UCSD-AML1 (cell line): ENCODE measurements around the gene ZSCAN1.

Experiments used
- DNase-seq: peaks from one replicate; lab custom pipeline; 2025; ENCODE audit not compliant: unreplicated experiment; lab: John Stamatoyannopoulos, UW

ZSCAN1 gene

DNA sequence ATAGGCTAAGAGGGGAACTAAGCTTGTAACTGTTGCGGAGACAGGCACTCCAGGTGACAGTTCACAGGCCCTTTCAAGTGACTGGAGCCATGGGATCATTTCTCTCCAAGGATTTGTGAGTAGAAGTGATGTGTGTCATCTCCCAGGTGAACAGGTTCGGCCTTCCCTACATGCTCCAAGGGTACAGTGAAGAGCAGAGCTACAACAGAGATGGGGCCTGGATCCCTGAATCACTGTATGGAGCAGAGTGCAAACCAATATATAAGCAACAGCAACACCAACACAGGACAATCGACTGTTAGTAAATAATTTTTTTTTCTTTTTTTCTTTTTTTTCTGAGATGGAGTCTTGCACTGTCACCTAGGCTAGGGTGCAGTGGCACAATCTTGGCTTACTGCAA, 49.2 kb downstream of the ZSCAN1 start:
- no peak for DNase-seq

DNA sequence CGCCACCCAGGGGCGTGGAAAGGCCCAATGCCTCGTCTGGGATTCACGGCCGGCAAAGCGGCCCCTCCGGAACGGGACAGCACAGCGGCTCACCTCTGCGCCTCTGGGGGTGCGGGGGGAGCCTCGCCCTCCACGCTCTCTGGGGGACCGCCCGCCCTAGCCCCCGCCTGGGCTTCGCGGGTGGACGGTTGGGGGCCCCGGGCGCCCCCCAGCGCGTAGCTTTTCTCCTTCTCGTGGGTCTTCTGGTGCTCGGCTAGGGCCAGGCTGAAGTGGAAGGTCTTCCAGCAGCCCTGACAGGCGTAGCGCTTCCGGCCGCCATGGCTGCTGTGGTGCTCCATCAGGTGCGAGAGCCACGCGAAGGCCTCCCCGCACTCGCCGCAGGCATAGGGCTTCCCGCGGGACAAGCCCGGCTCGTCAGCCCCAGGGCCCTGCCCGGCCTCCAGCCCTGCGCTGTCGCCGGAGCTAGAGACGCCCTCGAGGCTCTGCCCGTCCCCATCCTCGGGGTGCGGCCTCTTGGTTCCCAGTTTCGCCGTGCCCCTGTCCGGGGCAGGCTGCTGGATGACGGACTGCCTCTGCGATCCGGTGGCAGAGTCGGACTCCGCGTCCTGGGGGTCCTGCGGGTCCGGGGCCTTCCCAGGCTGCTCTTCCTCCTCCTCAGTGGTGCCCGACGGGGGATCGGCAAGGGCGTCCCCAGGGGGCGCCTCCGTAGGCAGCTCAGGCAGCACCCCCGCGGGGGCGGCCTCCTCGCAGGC, 50.9 kb downstream of the ZSCAN1 start:
- DNase-seq: no peak

DNA sequence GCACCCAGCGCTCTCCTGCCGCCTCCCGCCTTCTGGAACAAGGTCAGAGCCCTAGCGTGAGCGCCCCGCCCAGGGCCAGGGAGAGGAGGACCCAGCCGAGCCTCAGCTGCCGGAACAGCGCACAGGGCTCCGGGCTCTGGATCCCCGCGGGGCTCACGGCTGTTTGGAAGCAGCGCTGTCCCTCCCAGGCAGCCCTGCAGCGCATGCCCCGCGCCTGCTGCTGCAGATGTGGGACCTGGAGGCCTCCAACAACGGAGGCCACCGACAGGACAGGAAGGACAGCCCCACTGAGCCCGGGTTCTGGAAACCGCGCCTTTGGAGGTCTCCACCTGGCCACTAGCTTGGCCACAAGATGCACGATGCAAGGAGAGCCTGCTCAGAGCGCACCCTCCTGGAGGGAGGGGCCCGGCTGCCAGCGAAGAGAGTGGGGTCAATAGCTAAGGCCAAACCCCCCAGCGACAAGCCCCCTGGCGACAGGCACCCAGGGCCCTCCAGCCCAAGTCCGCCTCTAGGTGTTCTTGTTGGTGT, 51.6 kb downstream of the ZSCAN1 start:
- no peak for DNase-seq

DNA sequence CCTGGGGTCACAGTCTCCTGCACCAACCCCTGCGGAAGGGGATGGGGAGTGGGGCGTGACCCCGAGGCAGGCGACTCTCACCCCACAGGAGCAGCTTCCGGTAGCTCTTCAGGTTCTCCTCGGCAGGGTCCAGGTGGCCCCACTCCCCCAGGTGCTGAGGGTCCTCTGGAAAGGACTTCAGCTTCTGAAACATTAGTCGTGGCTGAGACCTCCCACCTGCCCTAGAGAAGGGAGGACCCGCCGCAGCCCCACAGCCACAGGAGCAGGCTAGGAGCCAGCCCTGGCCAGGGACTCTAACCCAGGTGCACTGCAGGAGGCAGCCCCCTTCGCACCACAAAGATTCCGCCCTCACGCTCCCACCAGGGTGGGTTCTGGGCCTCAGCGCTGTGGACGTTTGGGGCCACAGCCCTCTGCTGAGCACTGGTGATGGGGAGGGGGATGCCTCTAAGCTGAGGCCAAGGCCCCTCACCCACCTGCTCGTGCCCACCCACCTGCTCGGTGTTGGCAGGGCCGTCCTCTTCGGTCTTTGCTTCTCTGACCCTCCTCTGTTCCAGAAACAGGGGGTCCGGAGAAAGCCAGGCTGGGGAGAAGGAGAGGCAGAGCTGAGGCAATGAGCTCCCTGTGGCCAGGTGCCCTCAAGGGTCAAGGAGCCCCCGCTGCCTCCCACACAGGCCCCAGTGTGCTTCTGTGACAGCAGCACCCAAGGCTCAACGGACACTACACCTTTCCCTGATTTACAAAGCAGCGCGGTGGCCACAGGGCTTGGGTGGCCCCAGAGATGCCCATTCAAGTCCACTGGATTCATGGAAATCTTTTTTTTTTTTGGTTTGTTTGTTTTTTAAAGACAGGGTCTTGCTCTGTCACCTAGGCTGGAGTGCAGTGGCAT, 53.2 kb downstream of the ZSCAN1 start:
- DNase-seq: no peak

DNA sequence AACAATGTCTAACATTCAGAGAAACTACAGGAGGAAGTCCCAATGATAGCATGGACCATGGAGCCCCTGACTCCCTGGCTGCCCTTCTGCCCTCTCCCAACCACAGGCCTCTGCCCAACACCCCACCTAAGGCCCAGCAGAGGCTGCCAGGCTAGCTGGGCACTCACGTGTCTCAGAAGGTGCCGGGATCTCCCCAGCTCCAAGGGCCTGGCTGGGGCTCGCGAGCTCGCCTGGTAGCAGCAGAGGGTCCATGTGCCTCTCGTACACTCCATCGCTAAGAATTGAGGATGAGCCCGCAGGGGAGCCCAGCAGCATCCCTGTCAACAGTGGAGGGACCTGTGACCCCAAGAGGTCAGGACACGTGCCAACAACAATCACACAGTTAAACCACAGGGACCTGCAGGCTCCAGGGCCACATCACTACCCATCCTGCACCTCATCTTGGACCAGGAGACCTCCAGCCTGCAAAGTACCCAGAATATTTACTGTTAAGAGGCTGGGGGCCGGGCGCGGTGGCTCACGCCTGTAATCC, 54.8 kb downstream of the ZSCAN1 start:
- no peak for DNase-seq

DNA sequence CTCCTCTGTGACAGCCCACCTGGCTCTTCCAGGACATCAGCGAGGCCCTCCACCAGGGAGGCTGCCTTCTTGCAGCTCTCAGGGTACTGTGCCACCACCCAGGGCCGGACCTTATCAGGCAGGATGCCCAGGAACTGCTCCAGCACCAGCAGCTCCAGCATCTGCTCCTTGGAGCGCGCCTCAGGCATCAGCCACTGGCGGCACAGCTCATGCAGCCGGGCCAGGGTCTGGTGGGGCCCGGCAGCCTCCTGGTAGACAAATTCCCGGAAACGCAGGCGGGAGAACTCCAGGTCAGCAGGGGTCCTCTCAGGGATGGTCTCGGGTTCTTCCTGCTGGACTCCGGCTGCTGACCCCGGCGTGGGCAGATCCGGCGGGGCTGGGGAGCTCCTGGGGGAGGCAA, 56.0 kb downstream of the ZSCAN1 start:
- DNase-seq: no peak

DNA sequence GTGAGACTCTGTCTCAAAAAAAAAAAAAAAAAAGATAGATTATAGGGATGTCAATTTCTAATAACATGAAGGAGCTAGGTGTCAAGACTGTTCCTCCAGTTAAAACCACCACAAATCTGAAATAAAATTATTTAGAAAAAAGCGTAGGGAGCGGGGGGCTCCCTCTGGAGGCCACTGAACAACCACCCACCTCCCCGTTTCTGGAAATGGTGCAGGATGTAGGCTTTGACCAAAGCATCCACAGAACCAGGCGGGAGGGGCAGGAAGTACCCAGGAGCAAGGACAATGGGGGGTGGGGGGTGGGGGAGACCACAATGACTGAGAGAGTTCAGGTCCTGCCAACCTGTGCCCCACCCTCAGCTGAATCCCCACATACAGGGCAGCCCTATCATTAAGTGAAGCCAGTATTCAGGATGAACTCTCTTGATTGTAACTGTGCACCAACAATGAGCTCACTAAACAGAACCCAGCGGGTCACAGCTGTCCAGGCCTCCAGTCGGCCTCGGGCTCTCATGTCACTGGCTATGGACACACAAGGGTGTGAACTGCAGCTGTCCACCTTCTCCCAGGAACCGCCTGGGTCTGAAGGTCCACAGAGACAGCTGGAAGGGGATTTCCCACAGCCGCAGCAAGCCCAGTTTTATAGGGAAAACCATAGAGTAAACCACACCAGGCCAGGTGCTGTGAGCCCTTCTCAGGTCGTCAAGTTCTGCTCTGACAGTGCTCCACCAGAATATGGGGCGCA, 57.6 kb downstream of the ZSCAN1 start:
- DNase-seq: no peak

DNA sequence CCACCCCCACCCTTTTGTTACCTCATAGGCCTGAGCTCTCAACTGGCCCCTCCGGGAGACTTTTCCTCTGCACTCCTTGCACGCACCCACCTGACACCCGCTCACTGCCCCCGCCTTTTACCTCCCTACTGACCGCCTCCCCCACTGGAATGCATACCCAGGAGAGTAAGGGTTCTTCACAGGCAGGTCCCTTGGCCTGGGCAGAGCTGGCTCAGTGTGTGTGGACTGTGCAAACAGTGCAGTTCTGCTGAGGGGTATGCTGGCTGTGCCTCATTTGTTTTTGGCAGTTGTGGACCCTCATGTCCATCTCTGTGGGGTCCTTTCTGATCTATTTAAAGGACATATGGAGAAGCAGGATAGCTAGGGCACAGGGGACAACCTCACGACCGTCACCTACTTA, 59.2 kb downstream of the ZSCAN1 start:
- DNase-seq: no peak

DNA sequence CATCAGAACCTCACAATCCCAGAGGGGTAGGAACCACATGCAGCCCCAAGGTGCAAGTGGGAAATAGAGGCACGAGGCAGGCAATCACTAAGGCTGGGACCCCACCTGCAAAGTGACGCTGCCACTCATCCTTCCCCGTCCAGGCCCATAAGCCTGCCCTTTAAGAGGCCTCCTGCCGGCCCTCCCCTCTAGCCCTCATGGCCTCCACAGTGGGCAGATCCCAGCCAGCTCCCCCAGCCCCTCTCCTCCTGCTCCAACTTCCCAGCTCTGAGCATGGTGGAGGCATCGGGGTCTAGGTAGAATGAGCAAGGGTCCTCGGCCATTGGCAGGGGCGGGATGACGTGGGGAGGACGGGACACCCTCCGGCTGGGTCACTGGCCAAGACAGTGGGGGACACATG, 61.5 kb downstream of the ZSCAN1 start:
- no peak for DNase-seq

DNA sequence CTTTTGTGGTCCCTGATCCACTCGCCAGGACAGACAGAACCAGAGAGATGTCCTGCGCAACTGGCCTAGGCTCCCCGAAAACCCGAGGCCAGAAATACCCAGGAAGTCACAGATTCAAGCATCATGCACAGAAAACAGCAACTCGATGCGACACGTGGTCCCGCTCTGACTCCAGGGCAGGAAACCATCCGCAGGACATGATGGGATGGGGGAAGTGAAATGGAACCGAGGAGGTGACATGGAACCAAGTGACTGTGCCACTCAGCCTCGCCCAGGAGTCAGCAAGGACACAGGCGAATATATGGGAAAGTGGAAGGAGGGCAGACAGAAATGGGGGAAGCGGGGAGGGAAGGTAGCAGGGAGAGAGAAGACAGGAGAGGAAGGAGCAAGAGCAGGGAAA, 63.1 kb downstream of the ZSCAN1 start:
- DNase-seq: no peak

DNA sequence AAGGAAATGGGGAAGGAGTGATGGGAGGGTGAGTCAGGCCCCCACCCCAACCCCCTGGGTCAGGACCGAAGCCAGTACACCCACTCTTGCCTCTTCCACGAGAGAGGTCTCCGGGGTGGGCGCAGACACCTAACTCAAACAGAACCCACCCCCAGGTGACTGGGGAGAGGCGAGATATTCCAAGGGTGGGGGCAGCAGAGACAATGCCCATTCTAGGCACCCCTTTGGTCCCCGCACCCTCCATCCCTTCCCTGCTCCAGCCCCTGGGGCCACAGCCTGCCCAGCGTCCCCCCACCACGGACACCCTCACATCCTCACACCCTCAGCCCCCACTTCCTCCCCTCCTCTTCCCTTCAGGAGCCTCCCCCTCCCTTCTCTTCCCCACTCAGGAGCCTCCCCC, 63.5 kb downstream of the ZSCAN1 start:
- no peak for DNase-seq

DNA sequence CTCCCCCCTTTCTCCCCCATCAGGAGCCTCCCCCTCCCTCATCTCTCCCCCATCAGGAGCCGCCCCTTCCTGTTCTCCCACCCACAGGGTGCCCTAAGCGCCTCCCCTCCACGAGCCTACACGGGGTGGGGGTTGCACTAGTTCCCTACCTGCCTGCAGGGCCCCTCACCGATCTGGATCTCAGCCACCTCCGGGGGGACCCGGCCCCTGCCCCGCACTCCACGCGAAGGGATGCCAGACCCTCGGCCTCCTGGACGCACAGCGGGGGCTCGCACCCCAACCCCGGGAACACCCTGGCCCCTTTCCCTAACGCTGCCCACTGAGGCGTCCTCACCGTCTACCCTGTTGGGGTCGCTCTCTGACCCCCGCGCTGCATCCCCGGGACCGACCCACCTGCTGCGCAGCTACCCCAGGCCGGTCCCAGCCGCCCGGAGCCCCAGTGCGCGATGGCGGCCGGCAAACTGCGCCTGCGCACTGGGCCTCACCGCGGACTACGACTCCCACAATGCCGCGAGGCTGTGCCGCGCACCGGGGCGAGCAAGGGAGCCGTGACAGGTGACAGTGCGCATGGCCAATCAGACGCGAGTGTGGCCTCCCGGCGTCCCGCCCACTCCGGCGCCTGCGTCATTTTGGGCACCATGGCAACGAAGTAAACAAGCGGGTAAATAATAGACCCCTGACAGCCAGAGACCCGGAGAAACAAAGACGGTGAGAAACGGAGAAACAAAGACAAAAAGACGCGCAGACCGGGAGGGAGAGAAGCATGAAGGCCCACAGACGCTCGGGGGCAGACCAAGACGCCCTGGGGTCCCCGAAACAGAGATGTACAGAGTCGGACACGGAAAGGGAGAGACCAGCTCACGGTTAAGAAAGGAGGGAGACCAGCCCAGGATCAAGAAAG, 64.2 kb downstream of the ZSCAN1 start, which contains the start of gene ZSCAN18:
ZSCAN18 (minus strand) TSS at position 451 of the 901 bp plus-strand sequence. CDS start 7,964 bp downstream, outside the sequence.
- peak; percentile 83 for DNase-seq

DNA sequence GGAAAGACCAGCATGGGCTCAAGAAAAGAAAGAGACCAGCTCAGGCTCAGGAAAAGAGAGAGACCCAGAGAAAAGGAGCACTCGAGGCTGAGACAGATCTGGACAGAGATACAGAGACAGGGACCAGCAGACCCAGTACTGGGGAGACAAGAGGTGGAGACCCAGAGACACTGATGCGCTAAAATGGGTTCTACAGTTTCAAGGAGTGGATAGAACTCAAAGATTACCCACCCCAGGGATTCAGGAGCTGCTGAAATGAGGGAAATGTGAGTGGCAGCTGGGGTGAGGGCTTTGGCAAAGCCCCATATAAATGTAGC, 64.8 kb downstream of the ZSCAN1 start:
- DNase-seq: no peak
